HEK293T (cell line): ENCODE data around the gene ZWILCH.

Experiments
- ARNT ChIP-seq: fragments of 450-650 bp; IDR thresholded peaks from 2 replicates; pipeline ENCODE4 v1.6.1; 2017; ENCODE audit warnings: mild to moderate bottlenecking
- BHLHE40 ChIP-seq: fragments of 450-650 bp; IDR thresholded peaks from 2 replicates; pipeline ENCODE4 v1.6.1; 2016; ENCODE audit warnings: mild to moderate bottlenecking, moderate library complexity, borderline replicate concordance
- CTBP1 ChIP-seq: fragments of 450-650 bp; IDR thresholded peaks from 2 replicates; pipeline ENCODE4 v1.6.1; 2016; ENCODE audit warnings: borderline replicate concordance
- ELF4 ChIP-seq: fragments of 450-650 bp; IDR thresholded peaks from 2 replicates; pipeline ENCODE4 v1.6.1; 2017; ENCODE audit warnings: antibody characterized with exemption
- FOXA1 ChIP-seq: fragments of 450-650 bp; IDR thresholded peaks from 2 replicates; pipeline ENCODE4 v1.6.1; 2016; ENCODE audit warnings: mild to moderate bottlenecking
- FOXK2 ChIP-seq: fragments of 450-650 bp; IDR thresholded peaks from 2 replicates; pipeline ENCODE4 v1.6.1; 2016; ENCODE audit warnings: mild to moderate bottlenecking
- FOXM1 ChIP-seq: fragments of 450-650 bp; IDR thresholded peaks from 2 replicates; pipeline ENCODE4 v1.6.1; 2017; ENCODE audit warnings: mild to moderate bottlenecking, borderline replicate concordance
- HDGF ChIP-seq: fragments of 450-650 bp; IDR thresholded peaks from 2 replicates; pipeline ENCODE4 v1.6.1; 2017; ENCODE audit warnings: antibody characterized with exemption, borderline replicate concordance
- L3MBTL2 ChIP-seq: fragments of 450-650 bp; conservative IDR thresholded peaks from 2 replicates; pipeline ENCODE4 v1.6.1; 2016; ENCODE audit warnings: mild to moderate bottlenecking
- NFRKB ChIP-seq: fragments of 450-650 bp; IDR thresholded peaks from 2 replicates; pipeline ENCODE4 v1.6.1; 2016; ENCODE audit warnings: mild to moderate bottlenecking, moderate library complexity
- SP1 ChIP-seq: fragments of 450-650 bp; IDR thresholded peaks from 2 replicates; pipeline ENCODE4 v1.6.1; 2017
- SUZ12 ChIP-seq: fragments of 450-650 bp; IDR thresholded peaks from 2 replicates; pipeline ENCODE4 v1.6.1; 2016; ENCODE audit warnings: mild to moderate bottlenecking
- TARDBP ChIP-seq: fragments of 450-650 bp; IDR thresholded peaks from 2 replicates; pipeline ENCODE4 v1.6.1; 2016
- TF ChIP-seq, protein P1 (sequence below): fragments of 450-650 bp; IDR thresholded peaks from 2 replicates; pipeline ENCODE4 v1.6.1; 2016

- TF ChIP-seq HDGF: no peak
- TF ChIP-seq, protein P1, sequence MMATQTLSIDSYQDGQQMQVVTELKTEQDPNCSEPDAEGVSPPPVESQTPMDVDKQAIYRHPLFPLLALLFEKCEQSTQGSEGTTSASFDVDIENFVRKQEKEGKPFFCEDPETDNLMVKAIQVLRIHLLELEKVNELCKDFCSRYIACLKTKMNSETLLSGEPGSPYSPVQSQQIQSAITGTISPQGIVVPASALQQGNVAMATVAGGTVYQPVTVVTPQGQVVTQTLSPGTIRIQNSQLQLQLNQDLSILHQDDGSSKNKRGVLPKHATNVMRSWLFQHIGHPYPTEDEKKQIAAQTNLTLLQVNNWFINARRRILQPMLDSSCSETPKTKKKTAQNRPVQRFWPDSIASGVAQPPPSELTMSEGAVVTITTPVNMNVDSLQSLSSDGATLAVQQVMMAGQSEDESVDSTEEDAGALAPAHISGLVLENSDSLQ: no peak
- TF ChIP-seq ARNT: no peak
- TF ChIP-seq FOXK2: no peak
- TF ChIP-seq BHLHE40: no peak
- TF ChIP-seq L3MBTL2: no peak
- no peak for TF ChIP-seq FOXM1
- TF ChIP-seq SP1: no peak
- no peak for TF ChIP-seq SUZ12
- TF ChIP-seq FOXA1: no peak
- no peak for TF ChIP-seq CTBP1
- no peak for TF ChIP-seq TARDBP
- TF ChIP-seq ELF4: no peak
- TF ChIP-seq NFRKB: no peak
Measured at GRCh38 chr15:66578286-66578875, 73.3 kb downstream of the ZWILCH start.
